GM12878 (cell line): ENCODE measurements around the gene IRX4. TPM values are rescaled to one million over a fixed set of nuclear protein-coding genes. Genes with fewer than 3 reads are reported as not detected.
"Not testable (repeated sequence)": the region's sequence is repeated elsewhere in the genome, so short reads cannot be mapped to it uniquely, and the experiment has no call there.

Experiments used
- ATAC-seq: fragments of 200-7000 bp; cut with Tn5 transposase; 3 replicates; pipeline ENCODE4 v1.9.1; 2020; ENCODE audit warnings: mild to moderate bottlenecking, moderate library complexity
- BruUV-seq: library from RNA; stranded (reverse); fragments of 400-500 nt; replicated peaks from 2 replicates; lab custom pipeline; 2021; lab: Mats Ljungman, UMichigan
- CTCF ChIA-PET: fragments of 300-600 bp; sonication (Branson Sonifier 250); formaldehyde crosslinking; extraction: SDS; loops from one replicate; lab custom pipeline; 2021; ENCODE audit warnings: inconsistent platforms; lab: Yijun Ruan, JAX
- POLR2A ChIA-PET: fragments of 350-600 bp; formaldehyde crosslinking; extraction: SDS; loops from one replicate; lab custom pipeline; 2021; ENCODE audit warnings: inconsistent platforms; lab: Charles Lee
- RAD21 ChIA-PET: fragments of 300-600 bp; sonication (Branson Sonifier 250); formaldehyde crosslinking; loops from one replicate; lab custom pipeline; 2023; ENCODE audit warnings: antibody characterized with exemption; ENCODE audit not compliant: unreplicated experiment; lab: Charles Lee
- SMC1A ChIA-PET: fragments of 300-600 bp; sonication (Branson Sonifier 250); formaldehyde crosslinking; loops from one replicate; lab custom pipeline; 2023; ENCODE audit not compliant: unreplicated experiment, uncharacterized antibody; lab: Charles Lee
- DNase-seq: peaks from one replicate; pipeline ENCODE4 v3.0.0-alpha.2; 2011; ENCODE audit warnings: low read depth, low spot score
- FAIRE-seq: peaks from 3 replicates; lab custom pipeline; 2011; peaks lifted over from hg19 to GRCh38; lab: Jason Lieb, UNC
- H2AFZ ChIP-seq: 2 replicates; pipeline ENCODE4 v1.6.0; 2011; ENCODE audit warnings: low read depth, low read length, control low read depth; ENCODE audit not compliant: control insufficient read depth
- H3K27ac ChIP-seq: 2 replicates; pipeline ENCODE4 v1.5.1; 2011; ENCODE audit warnings: control low read depth; ENCODE audit not compliant: control insufficient read depth, insufficient read depth
- H3K27me3 ChIP-seq, 2 experiments: replicated peaks in 1 of 2; 2 replicates each; pipeline versions ENCODE4 v1.6.0 to v1.6.1; 2011; ENCODE audit warnings: low read length in 1 of 2; ENCODE audit not compliant: control insufficient read depth in 2 of 2, insufficient read depth in 2 of 2
- H3K36me3 ChIP-seq, 2 experiments: 2 replicates each; pipeline ENCODE4 v1.5.1; 2011; ENCODE audit warnings: low read length in 1 of 2; ENCODE audit not compliant: control insufficient read depth in 2 of 2, insufficient read depth in 2 of 2
- H3K4me1 ChIP-seq: 2 replicates; pipeline ENCODE4 v1.6.1; 2011; ENCODE audit warnings: mild to moderate bottlenecking, low read length, moderate library complexity, mixed read lengths; ENCODE audit not compliant: control insufficient read depth, insufficient read depth
- H3K4me2 ChIP-seq: 2 replicates; pipeline ENCODE4 v1.6.0; 2011; ENCODE audit warnings: control low read depth; ENCODE audit not compliant: control insufficient read depth, insufficient read depth
- H3K4me3 ChIP-seq: fragments of 200-600 bp; sonication (generic); 2 replicates; pipeline ENCODE4 v1.5.1; 2016
- H3K79me2 ChIP-seq: 2 replicates; pipeline ENCODE4 v1.6.0; 2011; ENCODE audit warnings: low read length; ENCODE audit not compliant: control insufficient read depth, insufficient read depth
- H3K9ac ChIP-seq: 2 replicates; pipeline ENCODE4 v1.8.0; 2011; ENCODE audit warnings: low read length, control low read depth, mixed read lengths; ENCODE audit not compliant: control insufficient read depth, insufficient read depth
- H3K9me3 ChIP-seq: replicated peaks from 3 replicates; pipeline ENCODE4 v1.5.1; 2011; ENCODE audit warnings: mild to moderate bottlenecking, low read length; ENCODE audit not compliant: control insufficient read depth, insufficient read depth
- H4K20me1 ChIP-seq: 2 replicates; pipeline ENCODE4 v1.6.0; 2011; ENCODE audit not compliant: control insufficient read depth, insufficient read depth
- PML ChIP-seq: IDR thresholded peaks from 2 replicates; pipeline ENCODE4 v1.6.1; 2012; ENCODE audit warnings: low read length, inconsistent platforms
- SPI1 ChIP-seq: IDR thresholded peaks from 2 replicates; pipeline ENCODE4 v1.6.1; 2011; ENCODE audit warnings: low read depth, mild to moderate bottlenecking, low read length, moderate library complexity, borderline replicate concordance; ENCODE audit not compliant: insufficient read depth
- ZSCAN29 ChIP-seq: fragments of 450-650 bp; IDR thresholded peaks from 2 replicates; pipeline ENCODE4 v1.6.1; 2017; ENCODE audit warnings: mild to moderate bottlenecking, moderate library complexity
- WGBS: methylation state at CpG from one replicate; pipeline ENCODE4 v1.1.6; 2016; ENCODE audit warnings: low lambda C conversion rate; ENCODE audit not compliant: insufficient replicate concordance, insufficient coverage; ENCODE audit errors: missing lambda C conversion rate; 5-methylcytosine and 5-hydroxymethylcytosine counted together
- in situ Hi-C: fragments of 300-500 bp; cut with MboI; formaldehyde crosslinking; loops from 9 replicates; pipeline ENCODE4 v1.14.3; 2018; ENCODE audit warnings: mixed read lengths
- intact Hi-C: fragments of 100-400 bp; cut with micrococcal nuclease; formaldehyde crosslinking; loops from one replicate; pipeline ENCODE4 v1.14.2; 2022; ENCODE audit not compliant: unreplicated experiment
- polyA plus RNA-seq, 11 experiments: library from polyadenylated mRNA; depleted of rRNA in 4 of 11; unstranded in 6 of 11; stranded (reverse) in 5 of 11; fragments of >200 nt; fragmentation: Nextera tagmentation in 4 of 11; fragmentation: Illumina TruSeq in 1 of 11; extraction: Ambion mirVana in 4 of 11; extraction: Trizol in 1 of 11; gene quantifications; 1 replicate in 1 of 11; 2 replicates in 10 of 11; pipeline versions ENCODE4 v1.2.1 to v1.2.3, GENCODE V29; 2011 to 2016; ENCODE audit warnings: inconsistent platforms in 2 of 11, missing spikeins in 2 of 11, low read depth in 1 of 11
- total RNA-seq, 4 experiments: library from RNA; depleted of rRNA in 3 of 4; stranded (reverse); fragments of >200 nt in 3 of 4; fragmentation: Illumina TruSeq in 1 of 4; extraction: Trizol in 1 of 4; gene quantifications; 2 replicates each; pipeline versions ENCODE4 v1.2.1 to v1.2.3, GENCODE V29; 2013 to 2021
- TF ChIP-seq, protein P1 (sequence below): IDR thresholded peaks from 2 replicates; pipeline ENCODE4 v1.6.1; 2012; ENCODE audit warnings: low read depth, low read length, improper control_type of control experiment
- TF ChIP-seq, protein P2 (sequence below): IDR thresholded peaks from 2 replicates; pipeline ENCODE4 v1.6.1; 2012; ENCODE audit warnings: improper control_type of control experiment, low read depth, low read length; ENCODE audit not compliant: insufficient replicate concordance

IRX4 gene
- total and polyA plus RNA-seq, 10 of the 15 experiments (the other 5 are each of a cell fraction or from before 2014, with no cell fraction given) = not detected

GRCh38 chr5:1873243-1873959 is 9.3 kb downstream of the IRX4 start (continued):
- TF ChIP-seq SPI1 (no peak), PML (no peak)

- BruUV-seq = no TSS peak
- 48% methylated on average over 14 of the region's 14 CpGs for WGBS
- SMC1A ChIA-PET = no interaction called here
Observed at GRCh38 chr5:1871441-1871840, 11.3 kb downstream of the IRX4 start.

DNA sequence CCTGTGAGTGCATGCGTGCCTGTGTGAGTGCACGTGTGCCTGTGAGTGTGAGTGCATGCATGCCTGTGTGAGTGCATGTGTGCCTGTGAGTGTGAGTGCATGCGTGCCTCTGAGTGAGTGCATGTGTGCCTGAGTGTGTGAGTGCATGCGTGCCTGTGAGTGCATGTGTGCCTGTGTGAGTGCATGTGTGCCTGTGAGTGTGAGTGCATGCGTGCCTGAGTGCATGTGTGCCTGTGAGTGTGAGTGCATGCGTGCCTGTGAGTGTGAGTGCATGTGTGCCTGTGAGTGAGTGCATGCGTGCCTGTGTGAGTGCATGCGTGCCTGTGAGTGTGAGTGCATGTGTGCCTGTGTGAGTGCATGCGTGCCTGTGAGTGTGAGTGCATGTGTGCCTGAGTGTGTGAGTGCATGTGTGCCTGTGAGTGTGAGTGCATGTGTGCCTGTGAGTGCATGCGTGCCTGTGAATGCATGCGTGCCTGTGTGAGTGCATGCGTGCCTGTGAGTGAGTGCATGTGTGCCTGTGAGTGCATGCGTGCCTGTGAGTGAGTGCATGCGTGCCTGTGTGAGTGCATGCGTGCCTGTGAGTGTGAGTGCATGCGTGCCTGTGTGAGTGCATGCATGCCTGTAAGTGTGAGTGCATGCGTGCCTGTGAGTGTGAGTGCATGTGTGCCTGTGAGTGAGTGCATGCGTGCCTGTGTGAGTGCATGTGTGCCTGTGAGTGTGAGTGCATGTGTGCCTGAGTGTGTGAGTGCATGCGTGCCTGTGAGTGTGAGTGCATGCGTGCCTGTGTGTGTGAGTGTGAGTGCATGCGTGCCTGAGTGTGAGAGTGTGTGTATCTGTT is 12.1 kb downstream of the IRX4 start:
- in situ Hi-C loops = not testable (repeated sequence)

More at GRCh38 chr5:1871441-1871840, 11.3 kb downstream of the IRX4 start:
- Histone ChIP-seq H4K20me1 (no peaks in the 10 kb centered on the region), H3K27ac (no peak overlapping the region), H3K79me2 (no peaks in the 10 kb centered on the region), H3K27me3 (peaks cover 5 to 12% of the 10 kb centered on the region in 2 experiments), H2AFZ (no peak overlapping the region), H3K4me2 (no peak overlapping the region), H3K9me3 (no peaks in the 10 kb centered on the region), H3K9ac (no peak overlapping the region), H3K4me3 (no peak overlapping the region), H3K36me3 (no peaks in the 10 kb centered on the region), H3K4me1 (no peaks in the 10 kb centered on the region)
- ChIA-PET CTCF (no interaction called here), POLR2A (no interaction called here), RAD21 (no interaction called here)
- TF ChIP-seq ZSCAN29 = no peak
- TF ChIP-seq, protein P1, sequence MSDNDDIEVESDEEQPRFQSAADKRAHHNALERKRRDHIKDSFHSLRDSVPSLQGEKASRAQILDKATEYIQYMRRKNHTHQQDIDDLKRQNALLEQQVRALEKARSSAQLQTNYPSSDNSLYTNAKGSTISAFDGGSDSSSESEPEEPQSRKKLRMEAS = no peak
- TF ChIP-seq, protein P2, sequence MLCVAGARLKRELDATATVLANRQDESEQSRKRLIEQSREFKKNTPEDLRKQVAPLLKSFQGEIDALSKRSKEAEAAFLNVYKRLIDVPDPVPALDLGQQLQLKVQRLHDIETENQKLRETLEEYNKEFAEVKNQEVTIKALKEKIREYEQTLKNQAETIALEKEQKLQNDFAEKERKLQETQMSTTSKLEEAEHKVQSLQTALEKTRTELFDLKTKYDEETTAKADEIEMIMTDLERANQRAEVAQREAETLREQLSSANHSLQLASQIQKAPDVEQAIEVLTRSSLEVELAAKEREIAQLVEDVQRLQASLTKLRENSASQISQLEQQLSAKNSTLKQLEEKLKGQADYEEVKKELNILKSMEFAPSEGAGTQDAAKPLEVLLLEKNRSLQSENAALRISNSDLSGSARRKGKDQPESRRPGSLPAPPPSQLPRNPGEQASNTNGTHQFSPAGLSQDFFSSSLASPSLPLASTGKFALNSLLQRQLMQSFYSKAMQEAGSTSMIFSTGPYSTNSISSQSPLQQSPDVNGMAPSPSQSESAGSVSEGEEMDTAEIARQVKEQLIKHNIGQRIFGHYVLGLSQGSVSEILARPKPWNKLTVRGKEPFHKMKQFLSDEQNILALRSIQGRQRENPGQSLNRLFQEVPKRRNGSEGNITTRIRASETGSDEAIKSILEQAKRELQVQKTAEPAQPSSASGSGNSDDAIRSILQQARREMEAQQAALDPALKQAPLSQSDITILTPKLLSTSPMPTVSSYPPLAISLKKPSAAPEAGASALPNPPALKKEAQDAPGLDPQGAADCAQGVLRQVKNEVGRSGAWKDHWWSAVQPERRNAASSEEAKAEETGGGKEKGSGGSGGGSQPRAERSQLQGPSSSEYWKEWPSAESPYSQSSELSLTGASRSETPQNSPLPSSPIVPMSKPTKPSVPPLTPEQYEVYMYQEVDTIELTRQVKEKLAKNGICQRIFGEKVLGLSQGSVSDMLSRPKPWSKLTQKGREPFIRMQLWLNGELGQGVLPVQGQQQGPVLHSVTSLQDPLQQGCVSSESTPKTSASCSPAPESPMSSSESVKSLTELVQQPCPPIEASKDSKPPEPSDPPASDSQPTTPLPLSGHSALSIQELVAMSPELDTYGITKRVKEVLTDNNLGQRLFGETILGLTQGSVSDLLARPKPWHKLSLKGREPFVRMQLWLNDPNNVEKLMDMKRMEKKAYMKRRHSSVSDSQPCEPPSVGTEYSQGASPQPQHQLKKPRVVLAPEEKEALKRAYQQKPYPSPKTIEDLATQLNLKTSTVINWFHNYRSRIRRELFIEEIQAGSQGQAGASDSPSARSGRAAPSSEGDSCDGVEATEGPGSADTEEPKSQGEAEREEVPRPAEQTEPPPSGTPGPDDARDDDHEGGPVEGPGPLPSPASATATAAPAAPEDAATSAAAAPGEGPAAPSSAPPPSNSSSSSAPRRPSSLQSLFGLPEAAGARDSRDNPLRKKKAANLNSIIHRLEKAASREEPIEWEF = no peak
- DNase-seq (no peak), ATAC-seq (no peak), FAIRE-seq (no peak)
- intact Hi-C loops = no loop called here
- in situ Hi-C loops = no loop called here

More for the DNA sequence above, 12.1 kb downstream of the IRX4 start:
- POLR2A ChIA-PET, CTCF ChIA-PET, FAIRE-seq, intact Hi-C loops, H3K4me2 ChIP-seq, H3K9me3 ChIP-seq, RAD21 ChIA-PET, H3K27ac ChIP-seq, H3K4me1 ChIP-seq, H3K79me2 ChIP-seq, H2AFZ ChIP-seq, ATAC-seq, H4K20me1 ChIP-seq, H3K36me3 ChIP-seq, DNase-seq, H3K27me3 ChIP-seq, H3K9ac ChIP-seq, BruUV-seq, H3K4me3 ChIP-seq, SMC1A ChIA-PET: not testable (repeated sequence)
- 71% methylated on average over 21 of the region's 21 CpGs for WGBS
